HepG2 (cell line): ENCODE data around the gene PARD3. TPM values are rescaled to one million over a fixed set of nuclear protein-coding genes. Genes with fewer than 3 reads are reported as not detected.

Source experiments
- ATAC-seq: fragments of 200-7000 bp; cut with Tn5 transposase; 3 replicates; pipeline ENCODE4 v1.9.1; 2020; ENCODE audit warnings: mild to moderate bottlenecking, moderate library complexity
- BruUV-seq: library from RNA; stranded (reverse); fragments of 400-500 nt; replicated peaks from 2 replicates; lab custom pipeline; 2021; lab: Mats Ljungman, UMichigan
- CTCF ChIA-PET: fragments of 300-600 bp; formaldehyde crosslinking; extraction: SDS; loops from one replicate; lab custom pipeline; 2021; ENCODE audit warnings: low total read pairs, inconsistent platforms, low intra/inter-chr PET ratio; lab: Yijun Ruan, JAX
- POLR2A ChIA-PET: fragments of 350-600 bp; sonication (Branson Sonifier 250); formaldehyde crosslinking; loops from one replicate; lab custom pipeline; 2020; ENCODE audit warnings: antibody characterized with exemption, inconsistent platforms; lab: Yijun Ruan, JAX
- DNase-seq: peaks from one replicate; pipeline ENCODE4 v3.0.0-alpha.2; 2015; ENCODE audit warnings: low spot score
- FAIRE-seq: peaks from 3 replicates; lab custom pipeline; 2011; peaks lifted over from hg19 to GRCh38; lab: Jason Lieb, UNC
- H2AFZ ChIP-seq: one replicate; pipeline ENCODE4 v1.6.1; 2011; ENCODE audit warnings: low read length, inconsistent platforms
- H3K27ac ChIP-seq: fragments of 300-600 bp; 3 replicates; pipeline ENCODE4 v1.8.0; 2011; ENCODE audit warnings: mixed run types, mild to moderate bottlenecking, mixed read lengths, low read length, inconsistent platforms; ENCODE audit not compliant: insufficient read depth; ENCODE audit errors: extremely low read length
- H3K27me3 ChIP-seq, 2 experiments: fragments of 200-600 bp in 1 of 2; 2 replicates in 1 of 2; 3 replicates in 1 of 2; pipeline versions ENCODE4 v1.6.0 to v1.8.0; 2011; ENCODE audit warnings: low read length in 2 of 2, mild to moderate bottlenecking in 2 of 2, moderate library complexity in 2 of 2, inconsistent platforms in 1 of 2; ENCODE audit not compliant: insufficient read depth in 2 of 2, control insufficient read depth in 1 of 2
- H3K36me3 ChIP-seq, 2 experiments: fragments of 200-600 bp in 1 of 2; replicated peaks in 1 of 2; 2 replicates in 1 of 2; 3 replicates in 1 of 2; pipeline versions ENCODE4 v1.5.1 to v1.8.0; 2011; ENCODE audit warnings: low read length in 2 of 2, inconsistent platforms in 1 of 2; ENCODE audit not compliant: insufficient read depth in 2 of 2, control insufficient read depth in 1 of 2
- H3K4me1 ChIP-seq: 2 replicates; pipeline ENCODE4 v1.5.1; 2012; ENCODE audit warnings: low read length, inconsistent platforms; ENCODE audit not compliant: insufficient read depth
- H3K4me2 ChIP-seq: 2 replicates; pipeline ENCODE4 v1.6.0; 2011; ENCODE audit warnings: low read depth, low read length, inconsistent platforms
- H3K4me3 ChIP-seq, 3 experiments: fragments of 200-600 bp in 1 of 3; sonication (generic), shearing (Covaris generic) in 1 of 3; replicated peaks in 1 of 3; 2 replicates each; pipeline ENCODE4 v1.5.1; 2011 to 2016; ENCODE audit warnings: low read length in 3 of 3, inconsistent platforms in 2 of 3, low read depth in 2 of 3, mild to moderate bottlenecking in 2 of 3, control low read depth in 1 of 3, mixed read lengths in 1 of 3; ENCODE audit not compliant: insufficient read depth in 1 of 3
- H3K79me2 ChIP-seq: one replicate; pipeline ENCODE4 v1.6.1; 2011; ENCODE audit warnings: low read length, inconsistent platforms; ENCODE audit not compliant: insufficient read depth
- H3K9ac ChIP-seq: 2 replicates; pipeline ENCODE4 v1.6.0; 2011; ENCODE audit warnings: mild to moderate bottlenecking, low read depth, low read length, inconsistent platforms; ENCODE audit not compliant: insufficient read depth
- H3K9me3 ChIP-seq: 2 replicates; pipeline ENCODE4 v1.5.1; 2012; ENCODE audit warnings: mild to moderate bottlenecking, low read length
- H4K20me1 ChIP-seq: 2 replicates; pipeline ENCODE4 v1.6.0; 2011; ENCODE audit warnings: inconsistent platforms, mild to moderate bottlenecking, low read length, moderate library complexity; ENCODE audit not compliant: insufficient read depth
- AGO1 ChIP-seq: fragments of 200-400 bp; formaldehyde crosslinking; IDR thresholded peaks from 2 replicates; pipeline ENCODE4 v1.6.1; 2017; ENCODE audit warnings: mild to moderate bottlenecking, low read depth, low read length, moderate library complexity; ENCODE audit not compliant: poor library complexity, severe bottlenecking
- ATF7 ChIP-seq, 2 experiments: fragments of 450-650 bp in 1 of 2; sonication (generic) in 1 of 2; formaldehyde crosslinking in 1 of 2; IDR thresholded peaks; 2 replicates each; pipeline versions ENCODE4 v1.4.0 to v1.6.1; 2016 to 2020; ENCODE audit warnings: antibody characterized with exemption in 1 of 2, mild to moderate bottlenecking in 1 of 2, missing genetic modification reagents in 1 of 2
- HCFC1 ChIP-seq: fragments of 150-350 bp; IDR thresholded peaks from 2 replicates; pipeline ENCODE4 v1.6.1; 2014; ENCODE audit warnings: low read depth, low read length
- JUNB ChIP-seq: sonication (generic); formaldehyde crosslinking; IDR thresholded peaks from 2 replicates; pipeline ENCODE4 v1.8.0; 2022; ENCODE audit warnings: missing genetic modification reagents, mild to moderate bottlenecking, borderline replicate concordance
- KDM4B ChIP-seq: sonication (generic); formaldehyde crosslinking; IDR thresholded peaks from 2 replicates; pipeline ENCODE4 v1.4.0; 2020; ENCODE audit warnings: missing genetic modification reagents
- MAFG ChIP-seq: sonication (generic); formaldehyde crosslinking; IDR thresholded peaks from 2 replicates; pipeline ENCODE4 v1.5.1; 2020; ENCODE audit warnings: mild to moderate bottlenecking, missing genetic modification reagents
- MIXL1 ChIP-seq: IDR thresholded peaks from 2 replicates; pipeline ENCODE4 v1.6.1; 2016
- NPAS2 ChIP-seq: sonication (generic); formaldehyde crosslinking; IDR thresholded peaks from 2 replicates; pipeline ENCODE4 v1.8.0; 2022; ENCODE audit warnings: mild to moderate bottlenecking, missing genetic modification reagents, borderline replicate concordance
- NR3C1 ChIP-seq: sonication (generic); formaldehyde crosslinking; IDR thresholded peaks from 2 replicates; pipeline ENCODE4 v1.4.0; 2020; ENCODE audit warnings: missing genetic modification reagents
- SALL1 ChIP-seq: sonication (generic); formaldehyde crosslinking; IDR thresholded peaks from 2 replicates; pipeline ENCODE4 v1.8.0; 2022; ENCODE audit warnings: mild to moderate bottlenecking, missing genetic modification reagents
- SNAPC5 ChIP-seq: sonication (generic); formaldehyde crosslinking; IDR thresholded peaks from 2 replicates; pipeline ENCODE4 v1.8.1; 2023; ENCODE audit warnings: mild to moderate bottlenecking, missing genetic modification reagents, borderline replicate concordance
- ZMYM2 ChIP-seq: sonication (generic); formaldehyde crosslinking; IDR thresholded peaks from 2 replicates; pipeline ENCODE4 v1.8.0; 2022; ENCODE audit warnings: mild to moderate bottlenecking, missing genetic modification reagents
- ZNF446 ChIP-seq: sonication (generic); formaldehyde crosslinking; IDR thresholded peaks from 2 replicates; pipeline ENCODE4 v1.5.0; 2020; ENCODE audit warnings: mild to moderate bottlenecking, missing genetic modification reagents
- ZSCAN9 ChIP-seq: IDR thresholded peaks from 2 replicates; pipeline ENCODE4 v1.6.1; 2016; ENCODE audit warnings: borderline replicate concordance
- ZZZ3 ChIP-seq: sonication (generic); formaldehyde crosslinking; IDR thresholded peaks from 2 replicates; pipeline ENCODE4 v1.4.0; 2020; ENCODE audit warnings: missing genetic modification reagents, mild to moderate bottlenecking, borderline replicate concordance
- in situ Hi-C: cut with HindIII; loops from 2 replicates; pipeline ENCODE4 v1.10.0; 2017; ENCODE audit warnings: low pct_unique_long_range_greater_than_20kb; ENCODE audit not compliant: extremely low pct_ligation_motif_present
- intact Hi-C: fragments of 100-400 bp; cut with micrococcal nuclease; formaldehyde crosslinking; loops from one replicate; pipeline ENCODE4 v1.10.0; 2022; ENCODE audit not compliant: unreplicated experiment
- polyA plus RNA-seq, 8 experiments: library from polyadenylated mRNA; depleted of rRNA in 3 of 8; stranded (reverse) in 7 of 8; unstranded in 1 of 8; fragments of >200 nt; fragmentation: Illumina TruSeq in 4 of 8; extraction: Trizol in 4 of 8; gene quantifications; 2 replicates each; pipeline versions ENCODE4 v1.2.1 to v1.2.3, GENCODE V29; 2011 to 2016; ENCODE audit warnings: low read depth in 4 of 8, missing spikeins in 1 of 8, mixed read lengths in 1 of 8; ENCODE audit not compliant: insufficient read depth in 1 of 8
- total RNA-seq, 5 experiments: library from RNA; depleted of rRNA; stranded (reverse); fragments of >200 nt; fragmentation: Illumina TruSeq; extraction: Trizol; gene quantifications; 2 replicates each; pipeline ENCODE4 v1.2.3, GENCODE V29; 2016; ENCODE audit warnings: low read depth in 1 of 5
- TF ChIP-seq, protein P1 (sequence below): sonication (generic); formaldehyde crosslinking; IDR thresholded peaks from 2 replicates; pipeline ENCODE4 v1.4.0; 2020; ENCODE audit warnings: missing genetic modification reagents, borderline replicate concordance

PARD3 gene
- total and polyA plus RNA-seq, 2 of the 13 experiments (the other 11 are each of a cell fraction or from before 2014, with no cell fraction given): 40.9 to 60.0 TPM

- ChIA-PET POLR2A (no interaction called here), CTCF (no interaction called here)
- Histone ChIP-seq H3K4me3 (no peak overlapping the region), H3K36me3 (no peaks in the 10 kb centered on the region), H3K27ac (no peak overlapping the region), H3K9me3 (no peaks in the 10 kb centered on the region), H3K9ac (no peak overlapping the region), H3K4me2 (no peak overlapping the region), H3K79me2 (peaks cover 9% of the 10 kb centered on the region), H2AFZ (no peak overlapping the region), H3K4me1 (peaks cover 23% of the 10 kb centered on the region), H3K27me3 (no peaks in the 10 kb centered on the region), H4K20me1 (peaks cover 14% of the 10 kb centered on the region; the same call in 1 of the 2 replicates)
- ATAC-seq: no peak
- in situ Hi-C loops: no loop called here
- intact Hi-C loops: no loop called here
- no peak for TF ChIP-seq MIXL1 (CRISPR knock-in tag)
- no peak for TF ChIP-seq SALL1
- no peak for TF ChIP-seq AGO1
- TF ChIP-seq ZZZ3 (CRISPR knock-in tag): no peak
- no peak for TF ChIP-seq ZNF446 (CRISPR knock-in tag)
- no peak for TF ChIP-seq ZSCAN9 (CRISPR knock-in tag)
- TF ChIP-seq HCFC1: no peak
- no peak for TF ChIP-seq KDM4B (CRISPR knock-in tag)
- no peak for TF ChIP-seq ZMYM2 (CRISPR knock-in tag)
- TF ChIP-seq ATF7 (IDR thresholded peaks at IDR 0.05): no peak
- TF ChIP-seq ATF7 (CRISPR knock-in tag; IDR thresholded peaks at IDR 0.05): no peak
- no peak for TF ChIP-seq MAFG (CRISPR knock-in tag)
- TF ChIP-seq NR3C1: no peak
- no peak for TF ChIP-seq NPAS2 (CRISPR knock-in tag)
- no peak for TF ChIP-seq SNAPC5 (CRISPR knock-in tag)
- no peak for TF ChIP-seq JUNB (CRISPR knock-in tag)
- TF ChIP-seq, protein P1, sequence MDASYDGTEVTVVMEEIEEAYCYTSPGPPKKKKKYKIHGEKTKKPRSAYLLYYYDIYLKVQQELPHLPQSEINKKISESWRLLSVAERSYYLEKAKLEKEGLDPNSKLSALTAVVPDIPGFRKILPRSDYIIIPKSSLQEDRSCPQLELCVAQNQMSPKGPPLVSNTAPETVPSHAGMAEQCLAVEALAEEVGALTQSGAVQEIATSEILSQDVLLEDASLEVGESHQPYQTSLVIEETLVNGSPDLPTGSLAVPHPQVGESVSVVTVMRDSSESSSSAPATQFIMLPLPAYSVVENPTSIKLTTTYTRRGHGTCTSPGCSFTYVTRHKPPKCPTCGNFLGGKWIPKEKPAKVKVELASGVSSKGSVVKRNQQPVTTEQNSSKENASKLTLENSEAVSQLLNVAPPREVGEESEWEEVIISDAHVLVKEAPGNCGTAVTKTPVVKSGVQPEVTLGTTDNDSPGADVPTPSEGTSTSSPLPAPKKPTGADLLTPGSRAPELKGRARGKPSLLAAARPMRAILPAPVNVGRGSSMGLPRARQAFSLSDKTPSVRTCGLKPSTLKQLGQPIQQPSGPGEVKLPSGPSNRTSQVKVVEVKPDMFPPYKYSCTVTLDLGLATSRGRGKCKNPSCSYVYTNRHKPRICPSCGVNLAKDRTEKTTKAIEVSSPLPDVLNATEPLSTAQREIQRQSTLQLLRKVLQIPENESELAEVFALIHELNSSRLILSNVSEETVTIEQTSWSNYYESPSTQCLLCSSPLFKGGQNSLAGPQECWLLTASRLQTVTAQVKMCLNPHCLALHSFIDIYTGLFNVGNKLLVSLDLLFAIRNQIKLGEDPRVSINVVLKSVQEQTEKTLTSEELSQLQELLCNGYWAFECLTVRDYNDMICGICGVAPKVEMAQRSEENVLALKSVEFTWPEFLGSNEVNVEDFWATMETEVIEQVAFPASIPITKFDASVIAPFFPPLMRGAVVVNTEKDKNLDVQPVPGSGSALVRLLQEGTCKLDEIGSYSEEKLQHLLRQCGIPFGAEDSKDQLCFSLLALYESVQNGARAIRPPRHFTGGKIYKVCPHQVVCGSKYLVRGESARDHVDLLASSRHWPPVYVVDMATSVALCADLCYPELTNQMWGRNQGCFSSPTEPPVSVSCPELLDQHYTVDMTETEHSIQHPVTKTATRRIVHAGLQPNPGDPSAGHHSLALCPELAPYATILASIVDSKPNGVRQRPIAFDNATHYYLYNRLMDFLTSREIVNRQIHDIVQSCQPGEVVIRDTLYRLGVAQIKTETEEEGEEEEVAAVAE: no peak
- no TSS peak for BruUV-seq
- FAIRE-seq: no peak
- DNase-seq: no peak
These were observed 270.7 kb downstream of the PARD3 start for GRCh38 chr10:34544400-34544799.
